Esophagus muscularis mucosa (tissue), 2 donors: ENCODE results near the gene NFE2.

ENCODE experiments used
- POLR2A ChIP-seq: fragments of 450-650 bp; IDR thresholded peaks from one replicate; pipeline ENCODE4 v1.6.1; 2017; ENCODE audit warnings: antibody characterized with exemption, moderate library complexity, mild to moderate bottlenecking, low read depth
- POLR2AphosphoS5 ChIP-seq, 2 donors: sonication (generic); formaldehyde crosslinking; IDR thresholded peaks; one replicate each; pipeline ENCODE4 v1.6.1; 2017; ENCODE audit warnings: antibody characterized with exemption in 2 of 2

DNA sequence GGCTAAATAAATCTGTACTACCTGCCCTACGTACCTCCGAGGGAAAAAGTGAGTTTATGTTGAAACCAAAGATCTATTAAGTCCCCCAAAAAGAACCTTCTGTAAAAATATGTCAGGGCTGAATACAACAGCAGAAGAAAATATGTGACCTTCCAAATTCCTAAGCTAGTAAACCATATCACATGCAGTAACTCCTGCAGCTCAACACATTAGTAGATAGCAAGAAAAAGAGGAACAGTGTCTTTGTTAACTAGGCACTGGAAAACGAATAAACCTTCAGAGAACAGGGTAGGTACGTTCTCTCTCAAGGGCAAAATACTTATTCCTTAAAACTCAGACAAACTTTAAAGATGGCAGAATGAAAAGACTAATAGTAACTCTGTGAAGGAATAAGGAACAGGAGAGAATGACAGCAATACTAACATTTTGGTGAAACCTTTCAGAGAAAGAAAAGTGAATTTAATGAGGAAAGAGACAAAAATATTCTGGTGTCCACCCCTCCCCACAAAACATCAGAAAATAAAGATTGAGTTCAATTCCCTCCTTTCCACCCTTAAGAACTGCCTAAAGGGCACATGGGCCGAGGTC lies 38.9 kb downstream of the NFE2 start:
- no peak for TF ChIP-seq POLR2A
- TF ChIP-seq POLR2AphosphoS5 (IDR thresholded peaks at IDR 0.05) = no peak
